Adrenal gland (tissue), 5 donors: ENCODE measurements around the gene TMEM132A.

Experiments
- CTCF ChIP-seq, 6 experiments: fragments of 450-650 bp in 4 of 6; fragments of 200-600 bp in 2 of 6; sonication (generic) in 1 of 6; IDR thresholded peaks; 1 replicate in 5 of 6; 2 replicates in 1 of 6; pipeline versions ENCODE4 v1.5.1 to v1.8.0; 2016 to 2021; ENCODE audit warnings: antibody characterized with exemption in 6 of 6, mild to moderate bottlenecking in 2 of 6, moderate library complexity in 1 of 6
- POLR2A ChIP-seq, 2 donors: fragments of 450-650 bp; IDR thresholded peaks; one replicate each; pipeline ENCODE4 v1.6.1; 2017; ENCODE audit warnings: antibody characterized with exemption in 2 of 2, mild to moderate bottlenecking in 2 of 2, moderate library complexity in 1 of 2
- donor health status: DM: no; HTN: no; CAD: no.

- TF ChIP-seq CTCF (IDR thresholded peaks at IDR 0.05): no peak
- TF ChIP-seq POLR2A (IDR thresholded peaks at IDR 0.05): no peak
Observed at GRCh38 chr11:60939855-60940254, 15.6 kb downstream of the TMEM132A start.
